HepG2 (cell line): ENCODE results near the gene GALR2. TPM values are rescaled to one million over a fixed set of nuclear protein-coding genes. Genes with fewer than 3 reads are reported as not detected.

Experiments
- ARNTL ChIP-seq: sonication (generic); formaldehyde crosslinking; IDR thresholded peaks from 2 replicates; pipeline ENCODE4 v1.4.0; 2020; ENCODE audit warnings: mild to moderate bottlenecking, missing genetic modification reagents
- HMGXB3 ChIP-seq: sonication (generic); formaldehyde crosslinking; IDR thresholded peaks from 2 replicates; pipeline ENCODE4 v1.4.0; 2020; ENCODE audit warnings: missing genetic modification reagents, borderline replicate concordance
- IRF2 ChIP-seq: IDR thresholded peaks from 2 replicates; pipeline ENCODE4 v1.6.1; 2018; ENCODE audit warnings: missing genetic modification reagents, missing compliant biosample characterization
- JUN ChIP-seq: sonication (generic); formaldehyde crosslinking; IDR thresholded peaks from 2 replicates; pipeline ENCODE4 v1.4.0; 2020; ENCODE audit warnings: mild to moderate bottlenecking, missing genetic modification reagents
- PATZ1 ChIP-seq: sonication (generic); formaldehyde crosslinking; IDR thresholded peaks from 2 replicates; pipeline ENCODE4 v1.4.0; 2020; ENCODE audit warnings: missing genetic modification reagents
- RXRB ChIP-seq: IDR thresholded peaks from 2 replicates; pipeline ENCODE4 v1.6.1; 2016; ENCODE audit warnings: borderline replicate concordance, missing genetic modification reagents, missing compliant biosample characterization
- ZBTB38 ChIP-seq: sonication (generic); formaldehyde crosslinking; IDR thresholded peaks from 2 replicates; pipeline ENCODE4 v1.5.1; 2020; ENCODE audit warnings: mild to moderate bottlenecking, missing genetic modification reagents
- ZBTB4 ChIP-seq: sonication (generic); formaldehyde crosslinking; IDR thresholded peaks from 2 replicates; pipeline ENCODE4 v1.4.0; 2020; ENCODE audit warnings: missing genetic modification reagents, mild to moderate bottlenecking, borderline replicate concordance
- ZNF280D ChIP-seq: sonication (generic); formaldehyde crosslinking; IDR thresholded peaks from 2 replicates; pipeline ENCODE4 v1.5.1; 2020; ENCODE audit warnings: mild to moderate bottlenecking, missing genetic modification reagents
- ZNF512B ChIP-seq: sonication (generic); formaldehyde crosslinking; IDR thresholded peaks from 2 replicates; pipeline ENCODE4 v1.5.1; 2020; ENCODE audit warnings: missing genetic modification reagents, mild to moderate bottlenecking, borderline replicate concordance
- polyA plus RNA-seq, 8 experiments: library from polyadenylated mRNA; depleted of rRNA in 3 of 8; stranded (reverse) in 7 of 8; unstranded in 1 of 8; fragments of >200 nt; fragmentation: Illumina TruSeq in 4 of 8; extraction: Trizol in 4 of 8; gene quantifications; 2 replicates each; pipeline versions ENCODE4 v1.2.1 to v1.2.3, GENCODE V29; 2011 to 2016; ENCODE audit warnings: low read depth in 4 of 8, missing spikeins in 1 of 8, mixed read lengths in 1 of 8; ENCODE audit not compliant: insufficient read depth in 1 of 8
- total RNA-seq, 5 experiments: library from RNA; depleted of rRNA; stranded (reverse); fragments of >200 nt; fragmentation: Illumina TruSeq; extraction: Trizol; gene quantifications; 2 replicates each; pipeline ENCODE4 v1.2.3, GENCODE V29; 2016; ENCODE audit warnings: low read depth in 1 of 5

The GALR2 gene
- total and polyA plus RNA-seq, 2 of the 13 experiments (the other 11 are each of a cell fraction or from before 2014, with no cell fraction given) = 0.48 to 0.58 TPM

- 0 out of 2 replicates have a peak, but pooled peaks have one; percentile 19 for TF ChIP-seq ZNF280D
- TF ChIP-seq PATZ1 (CRISPR knock-in tag) = 0 out of 2 replicates have a peak, but pooled peaks have one; percentile 8
- peak; percentile 34; the same call in 1 of the 2 replicates for TF ChIP-seq ZBTB38 (CRISPR knock-in tag)
- peak; percentile 72; the same call in 1 of the 2 replicates for TF ChIP-seq RXRB (CRISPR knock-in tag)
- TF ChIP-seq ZNF512B (CRISPR knock-in tag) = peak; percentile 82; the same call in 1 of the 2 replicates
- TF ChIP-seq ARNTL (CRISPR knock-in tag) = 0 out of 2 replicates have a peak, but pooled peaks have one; percentile 33
- TF ChIP-seq IRF2 (CRISPR knock-in tag) = peak; percentile 30; the same call in 1 of the 2 replicates
- TF ChIP-seq ZBTB4 (CRISPR knock-in tag) = no peak
- no peak for TF ChIP-seq HMGXB3 (CRISPR knock-in tag)
- no peak for TF ChIP-seq JUN (CRISPR knock-in tag)
These were observed 30.3 kb downstream of the GALR2 start (continued) for GRCh38 chr17:76104896-76105231.
